HG03565 (cell line): ENCODE measurements around the gene PPARG.
"Not testable (repeated sequence)": the region's sequence is repeated elsewhere in the genome, so short reads cannot be mapped to it uniquely, and the experiment has no call there.

Experiments used
- ATAC-seq: cut with Tn5 transposase; IDR thresholded peaks from one replicate; pipeline ENCODE4 v1.9.1; 2021; ENCODE audit warnings: mild to moderate bottlenecking, moderate library complexity; ENCODE audit not compliant: unreplicated experiment

Gene PPARG

GRCh38 chr3:12454076-12454815, 165.4 kb downstream of the PPARG start:
- ATAC-seq, result no peak

GRCh38 chr3:12454816-12455121, 165.9 kb downstream of the PPARG start:
- ATAC-seq, result no peak

GRCh38 chr3:12455740-12456139, 166.9 kb downstream of the PPARG start:
- ATAC-seq, result no peak

- no peak for ATAC-seq
Observed at GRCh38 chr3:12456441-12456840, 167.6 kb downstream of the PPARG start.

- ATAC-seq, result not testable (repeated sequence)
Observed at GRCh38 chr3:12457380-12457779, 168.5 kb downstream of the PPARG start.

GRCh38 chr3:12458901-12459300, 170.0 kb downstream of the PPARG start:
- ATAC-seq, result no peak

GRCh38 chr3:12460127-12460526, 171.3 kb downstream of the PPARG start:
- no peak for ATAC-seq

GRCh38 chr3:12461097-12461649, 172.3 kb downstream of the PPARG start:
- ATAC-seq, result no peak

- no peak for ATAC-seq
Observed at GRCh38 chr3:12462159-12462947, 173.5 kb downstream of the PPARG start.

GRCh38 chr3:12463686-12464085, 174.8 kb downstream of the PPARG start:
- ATAC-seq, result no peak

- no peak for ATAC-seq
Observed at GRCh38 chr3:12464181-12464580, 175.3 kb downstream of the PPARG start.

- ATAC-seq, result no peak
Observed at GRCh38 chr3:12465151-12465835, 176.4 kb downstream of the PPARG start.

GRCh38 chr3:12465836-12466225, 177.0 kb downstream of the PPARG start:
- ATAC-seq, result no peak

- no peak for ATAC-seq
Observed at GRCh38 chr3:12467746-12468145, 178.9 kb downstream of the PPARG start.

GRCh38 chr3:12468276-12468675, 179.4 kb downstream of the PPARG start:
- ATAC-seq, result no peak

- ATAC-seq, result no peak
Observed at GRCh38 chr3:12468757-12469156, 179.9 kb downstream of the PPARG start.

- ATAC-seq, result not testable (repeated sequence)
Observed at GRCh38 chr3:12469222-12469621, 180.4 kb downstream of the PPARG start.

- no peak for ATAC-seq
Observed at GRCh38 chr3:12470111-12470510, 181.2 kb downstream of the PPARG start.

GRCh38 chr3:12470680-12471079, 181.8 kb downstream of the PPARG start:
- ATAC-seq, result no peak

GRCh38 chr3:12471241-12471640, 182.4 kb downstream of the PPARG start:
- no peak for ATAC-seq

GRCh38 chr3:12472000-12472610, 183.2 kb downstream of the PPARG start:
- ATAC-seq, result no peak
